ENCODE measurements around the gene COPS7A. TPM values are rescaled to one million over a fixed set of nuclear protein-coding genes. Genes with fewer than 3 reads are reported as not detected.
"Not testable (repeated sequence)": the region's sequence is repeated elsewhere in the genome, so short reads cannot be mapped to it uniquely, and the experiment has no call there.

The COPS7A gene
- total RNA-seq, 1 donor from 2014 or later = 59.3 TPM

GRCh38 chr12:6703631-6704030 is 20.2 kb upstream of the COPS7A start:
- no peak overlapping the region for H3K27ac Mint-ChIP-seq (ENCODE audit: unreplicated experiment)
- no peak for DNase-seq (ENCODE audit: low spot score)

DNA sequence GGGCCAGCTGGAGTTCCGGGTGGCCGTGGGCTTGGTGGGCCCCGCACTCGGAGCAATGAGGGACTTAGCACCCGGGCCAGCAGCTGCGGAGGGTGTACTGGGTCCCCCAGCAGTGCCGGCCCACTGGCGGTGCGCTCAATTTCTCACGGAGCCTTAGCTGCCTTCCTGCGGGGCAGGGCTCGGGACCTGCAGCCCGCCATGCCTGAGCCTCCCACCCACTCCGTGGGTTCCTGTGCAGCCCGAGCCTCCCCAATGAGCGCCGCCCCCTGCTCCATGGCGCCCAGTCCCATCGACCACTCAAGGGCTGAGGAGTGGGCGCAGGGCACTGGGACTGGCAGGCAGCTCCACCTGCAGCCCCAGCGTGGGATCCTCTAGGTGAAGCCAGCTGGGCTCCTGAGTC is 15.5 kb upstream of the COPS7A start:
- H3K4me1 Mint-ChIP-seq (ENCODE audit: low read depth); H3K36me3 Mint-ChIP-seq (ENCODE audit: low read depth); H3K4me3 Mint-ChIP-seq (ENCODE audit: unreplicated experiment); DNase-seq (ENCODE audit: low spot score); H3K27ac Mint-ChIP-seq (ENCODE audit: unreplicated experiment); H3K9me3 Mint-ChIP-seq (ENCODE audit: low read depth): not testable (repeated sequence)
- H3K27me3 Mint-ChIP-seq (ENCODE audit: low read depth) = peaks cover 10% of the 10 kb centered on the region

More at GRCh38 chr12:6703631-6704030, 20.2 kb upstream of the COPS7A start:
- no peak overlapping the region for H3K4me3 Mint-ChIP-seq (ENCODE audit: unreplicated experiment)
- TF ChIP-seq, protein P1, sequence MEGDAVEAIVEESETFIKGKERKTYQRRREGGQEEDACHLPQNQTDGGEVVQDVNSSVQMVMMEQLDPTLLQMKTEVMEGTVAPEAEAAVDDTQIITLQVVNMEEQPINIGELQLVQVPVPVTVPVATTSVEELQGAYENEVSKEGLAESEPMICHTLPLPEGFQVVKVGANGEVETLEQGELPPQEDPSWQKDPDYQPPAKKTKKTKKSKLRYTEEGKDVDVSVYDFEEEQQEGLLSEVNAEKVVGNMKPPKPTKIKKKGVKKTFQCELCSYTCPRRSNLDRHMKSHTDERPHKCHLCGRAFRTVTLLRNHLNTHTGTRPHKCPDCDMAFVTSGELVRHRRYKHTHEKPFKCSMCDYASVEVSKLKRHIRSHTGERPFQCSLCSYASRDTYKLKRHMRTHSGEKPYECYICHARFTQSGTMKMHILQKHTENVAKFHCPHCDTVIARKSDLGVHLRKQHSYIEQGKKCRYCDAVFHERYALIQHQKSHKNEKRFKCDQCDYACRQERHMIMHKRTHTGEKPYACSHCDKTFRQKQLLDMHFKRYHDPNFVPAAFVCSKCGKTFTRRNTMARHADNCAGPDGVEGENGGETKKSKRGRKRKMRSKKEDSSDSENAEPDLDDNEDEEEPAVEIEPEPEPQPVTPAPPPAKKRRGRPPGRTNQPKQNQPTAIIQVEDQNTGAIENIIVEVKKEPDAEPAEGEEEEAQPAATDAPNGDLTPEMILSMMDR (IDR thresholded peaks at IDR 0.05) = no peak
- peaks cover 24% of the 10 kb centered on the region for H3K27me3 Mint-ChIP-seq (ENCODE audit: low read depth)
- H3K9me3 Mint-ChIP-seq (ENCODE audit: low read depth) = no peaks in the 10 kb centered on the region
- H3K36me3 Mint-ChIP-seq (ENCODE audit: low read depth) = no peaks in the 10 kb centered on the region
- peaks cover 19% of the 10 kb centered on the region for H3K4me1 Mint-ChIP-seq (ENCODE audit: low read depth)

GRCh38 chr12:6708960-6709394 is 14.9 kb upstream of the COPS7A start:
- TF ChIP-seq, protein P1 (IDR thresholded peaks at IDR 0.05) = no peak
- Mint-ChIP-seq H3K4me3 (ENCODE audit: unreplicated experiment) (no peak overlapping the region), H3K27ac (ENCODE audit: unreplicated experiment) (no peak overlapping the region), H3K36me3 (ENCODE audit: low read depth) (no peaks in the 10 kb centered on the region), H3K9me3 (ENCODE audit: low read depth) (no peaks in the 10 kb centered on the region), H3K27me3 (ENCODE audit: low read depth) (peaks cover 6% of the 10 kb centered on the region), H3K4me1 (ENCODE audit: low read depth) (no peaks in the 10 kb centered on the region)
- DNase-seq (ENCODE audit: low spot score) = no peak

GRCh38 chr12:6716031-6716873 is 7.6 kb upstream of the COPS7A start:
- not testable (repeated sequence) for DNase-seq (ENCODE audit: low spot score); H3K4me1 Mint-ChIP-seq (ENCODE audit: low read depth); H3K36me3 Mint-ChIP-seq (ENCODE audit: low read depth); H3K9me3 Mint-ChIP-seq (ENCODE audit: low read depth); H3K4me3 Mint-ChIP-seq (ENCODE audit: unreplicated experiment); H3K27me3 Mint-ChIP-seq (ENCODE audit: low read depth); H3K27ac Mint-ChIP-seq (ENCODE audit: unreplicated experiment)

DNA sequence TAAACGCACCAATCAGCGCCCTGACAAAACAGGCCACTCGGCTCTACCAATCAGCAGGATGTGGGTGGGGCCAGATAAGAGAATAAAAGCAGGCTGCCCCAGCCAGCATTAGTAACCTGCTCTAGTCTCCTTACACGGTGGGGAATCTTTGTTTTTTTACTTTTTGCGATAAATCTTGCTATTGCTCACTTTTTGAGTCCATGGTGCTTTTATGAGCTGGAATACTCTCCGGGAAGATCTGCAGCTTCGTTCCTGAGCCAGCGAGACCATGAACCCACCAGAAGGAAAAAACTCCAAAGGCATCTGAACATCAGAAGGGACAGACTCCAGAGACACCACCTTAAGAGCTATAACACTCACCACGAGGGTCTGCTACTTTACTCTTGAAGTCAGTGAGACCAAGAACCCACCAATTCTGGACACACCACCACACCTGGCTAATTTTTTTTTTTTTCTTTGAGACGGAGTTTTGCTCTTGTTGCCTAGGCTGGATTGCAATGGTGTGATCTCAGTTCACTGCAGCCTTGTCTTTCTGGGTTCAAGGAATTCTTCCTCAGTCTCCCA is 6.9 kb upstream of the COPS7A start:
- TF ChIP-seq, protein P1 (IDR thresholded peaks at IDR 0.05) = no peak
- no peak for DNase-seq (ENCODE audit: low spot score)
- H3K27ac Mint-ChIP-seq (ENCODE audit: unreplicated experiment) = no peak overlapping the region
- H3K36me3 Mint-ChIP-seq (ENCODE audit: low read depth) = no peaks in the 10 kb centered on the region
- no peak overlapping the region for H3K4me3 Mint-ChIP-seq (ENCODE audit: unreplicated experiment)
- H3K4me1 Mint-ChIP-seq (ENCODE audit: low read depth) = no peaks in the 10 kb centered on the region
- no peaks in the 10 kb centered on the region for H3K27me3 Mint-ChIP-seq (ENCODE audit: low read depth)
- no peaks in the 10 kb centered on the region for H3K9me3 Mint-ChIP-seq (ENCODE audit: low read depth)

DNA sequence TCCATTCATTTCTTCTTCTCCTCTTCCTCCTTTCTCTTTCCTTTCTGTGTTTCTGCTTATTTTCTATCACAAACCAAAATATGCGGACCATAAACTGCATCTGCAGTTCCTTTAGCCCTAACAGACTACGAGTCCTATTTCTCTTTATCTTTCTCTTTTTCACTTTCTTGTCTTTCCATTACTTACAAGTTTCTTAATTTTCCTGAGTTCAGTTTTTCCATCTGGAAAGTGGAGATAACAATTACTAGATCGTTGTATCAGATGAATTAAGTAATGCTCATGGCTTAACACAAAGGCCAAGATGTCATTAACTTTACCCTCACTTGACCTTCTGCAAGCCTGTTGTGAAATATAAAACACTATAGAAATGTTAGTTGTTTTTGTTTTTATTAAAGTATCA is 983 bp upstream of the COPS7A start:
- Mint-ChIP-seq H3K27ac (ENCODE audit: unreplicated experiment) (no peak overlapping the region), H3K4me3 (ENCODE audit: unreplicated experiment) (no peak overlapping the region), H3K9me3 (ENCODE audit: low read depth) (no peaks in the 10 kb centered on the region)

More for the DNA sequence above, 983 bp upstream of the COPS7A start:
- no peak for DNase-seq (ENCODE audit: low spot score)
- Mint-ChIP-seq H3K27me3 (ENCODE audit: low read depth) (no peaks in the 10 kb centered on the region), H3K4me1 (ENCODE audit: low read depth) (peaks cover 19% of the 10 kb centered on the region), H3K36me3 (ENCODE audit: low read depth) (peaks cover 4% of the 10 kb centered on the region)
- TF ChIP-seq, protein P1 (IDR thresholded peaks at IDR 0.05) = no peak

Data from chondrocyte (in vitro differentiated cells).